ENCODE data around the gene LRRC63. TPM values are rescaled to one million over a fixed set of nuclear protein-coding genes. Genes with fewer than 3 reads are reported as not detected.
A peak's percentile ranks its signal among the peaks of the same experiment; 100 is the strongest.

LRRC63 gene
- total RNA-seq, 5 donors from 2014 or later (not counting 1 experiment from before 2014, with no cell fraction given) = 0.43 to 0.82 (median 0.54) TPM

DNA sequence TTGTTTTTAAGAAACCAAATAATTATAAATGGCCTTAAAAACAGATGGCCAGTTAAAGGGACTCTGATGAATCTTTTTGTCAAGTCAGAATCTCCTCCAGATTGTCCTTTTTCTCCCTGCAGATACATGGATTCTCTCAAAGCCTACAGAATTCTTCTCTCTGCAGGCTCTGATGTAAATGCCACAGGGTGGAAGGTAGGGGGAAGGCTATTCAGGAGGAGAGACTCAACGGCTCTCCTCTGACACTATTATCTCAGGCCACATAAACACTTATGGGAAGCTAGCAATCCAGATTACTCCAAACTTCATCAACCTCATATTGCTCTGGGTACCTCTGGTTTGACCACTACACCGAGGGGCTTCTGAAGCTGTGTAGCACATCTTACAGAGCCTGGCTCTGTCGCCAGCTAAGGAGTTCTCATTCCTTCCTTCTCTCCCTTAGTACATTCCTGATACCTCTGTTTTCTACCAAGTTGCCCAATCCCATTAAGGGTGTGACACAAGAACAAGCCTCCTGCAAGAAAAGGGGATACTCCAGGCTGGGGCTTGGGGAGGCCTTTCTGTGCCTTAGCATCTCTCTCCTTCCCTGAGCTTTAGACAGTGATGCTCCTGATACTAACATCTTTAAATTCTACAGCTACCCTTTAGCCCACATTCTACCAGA, 44.6 kb upstream of the LRRC63 start:
- no peaks in the 10 kb centered on the region for H3K9me3 ChIP-seq
- 14% methylated on average over 2 of the region's 3 CpGs for WGBS (ENCODE audit: insufficient coverage)
- CTCF ChIA-PET = interaction anchor here (0.5 to 2.7 kb wide), 10 partner anchors 9 to 1799 kb away, joined by 3 to 16 read pairs (median 4); no protein-coding TSS in a partner anchor
- H3K9me3 Mint-ChIP-seq = no peaks in the 10 kb centered on the region
- H3K4me1 Mint-ChIP-seq = peaks cover 82 to 89% (median 86%) of the 10 kb centered on the region in 3 donors
- H3K36me3 ChIP-seq (ENCODE audit: control insufficient read depth in 2 of 2, extremely low read depth in 1 of 2, insufficient read depth in 1 of 2, low read length in 1 of 2) = peaks cover 4 to 20% of the 10 kb centered on the region in 2 donors
- H3K4me3 Mint-ChIP-seq = peak overlapping the region; percentile 50 to 90 (median 59)
- no peak for ATAC-seq (replicated peaks in 1 of 4)
- H3K4me3 ChIP-seq (ENCODE audit: control insufficient read depth in 1 of 2, extremely low read depth in 1 of 2, low read length in 1 of 2) = no peak overlapping the region
- peak overlapping the region; percentile 83 for H3K27ac ChIP-seq (ENCODE audit: low read length)
- DNase-seq = no peak
- no peaks in the 10 kb centered on the region for H3K27me3 ChIP-seq (replicated peaks in 1 of 2; ENCODE audit: control insufficient read depth in 2 of 2, extremely low read depth in 1 of 2, insufficient read depth in 2 of 2, low read length in 1 of 2)
- no peaks in the 10 kb centered on the region for H3K27me3 Mint-ChIP-seq
- H3K36me3 Mint-ChIP-seq = peaks cover 12% of the 10 kb centered on the region
- H3K27ac Mint-ChIP-seq = peak overlapping the region; percentile 85 to 93
- POLR2A ChIA-PET = interaction anchor here (0.6 to 2.7 kb wide), 5 partner anchors 10 to 124 kb away, joined by 3 to 9 read pairs (median 3); partner anchors contain the start of gene LCP1 (in 1 of the 2)
- H3K4me1 ChIP-seq (ENCODE audit: control insufficient read depth in 1 of 2, extremely low read depth in 1 of 2, insufficient read depth in 2 of 2, low read length in 2 of 2) = peaks cover 68 to 72% of the 10 kb centered on the region in 2 experiments

DNA sequence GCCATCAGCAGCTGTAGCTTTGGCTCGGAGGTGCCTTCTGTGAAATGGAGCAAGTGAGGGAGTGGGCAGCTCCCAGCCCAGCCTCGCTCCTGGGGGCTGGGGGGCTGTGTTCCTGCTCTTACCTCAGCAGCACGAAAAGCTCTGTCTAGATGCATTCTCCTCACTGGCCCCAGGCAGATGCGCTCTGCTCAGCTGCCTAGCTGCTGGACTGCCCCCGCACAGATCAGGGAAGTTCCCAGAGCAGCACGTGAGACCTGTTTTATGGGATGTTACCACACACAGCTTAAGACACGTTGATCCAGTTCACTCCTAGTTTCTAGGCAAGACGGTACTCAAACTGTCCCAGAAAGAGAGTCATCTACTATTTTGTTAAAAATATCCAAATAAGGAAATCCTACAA, 43.4 kb upstream of the LRRC63 start:
- H3K36me3 Mint-ChIP-seq = peaks cover 16% of the 10 kb centered on the region
- peak in 17 of 35 experiments; percentile 24 to 80 (median 35) for DNase-seq
- peak overlapping the region; percentile 83 for H3K27ac ChIP-seq (ENCODE audit: low read length)
- H3K9me3 Mint-ChIP-seq = no peaks in the 10 kb centered on the region
- peak overlapping the region; percentile 59 to 90 (median 64) for H3K4me3 Mint-ChIP-seq
- no peaks in the 10 kb centered on the region for H3K9me3 ChIP-seq
- no peaks in the 10 kb centered on the region for H3K27me3 Mint-ChIP-seq
- peaks cover 94 to 96% (median 95%) of the 10 kb centered on the region in 3 donors for H3K4me1 Mint-ChIP-seq
- peak in 3 of 4 experiments; percentile 5 to 58 (median 11) for ATAC-seq (replicated peaks in 1 of 4)
- H3K27me3 ChIP-seq (replicated peaks in 1 of 2; ENCODE audit: control insufficient read depth in 2 of 2, extremely low read depth in 1 of 2, insufficient read depth in 2 of 2, low read length in 1 of 2) = no peaks in the 10 kb centered on the region
- peak overlapping the region; percentile 85 to 93 for H3K27ac Mint-ChIP-seq
- H3K4me3 ChIP-seq (ENCODE audit: control insufficient read depth in 1 of 2, extremely low read depth in 1 of 2, low read length in 1 of 2) = peak overlapping the region; percentile 11 to 24
- ChIA-PET POLR2A (interaction anchor here (0.6 to 2.7 kb wide), 7 partner anchors 8 to 634 kb away, joined by 3 to 9 read pairs (median 3); partner anchors contain the start of gene LCP1 (in 2 of the 2)), CTCF (interaction anchor here in 1 of 2 donors (0.6 to 3.7 kb wide), 7 partner anchors 8 to 153 kb away, joined by 3 to 34 read pairs (median 7); no protein-coding TSS in a partner anchor)
- peaks cover 4 to 20% of the 10 kb centered on the region in 2 donors for H3K36me3 ChIP-seq (ENCODE audit: control insufficient read depth in 2 of 2, extremely low read depth in 1 of 2, insufficient read depth in 1 of 2, low read length in 1 of 2)
- 14% methylated on average over 6 of the region's 8 CpGs for WGBS (ENCODE audit: insufficient coverage)
- peaks cover 76 to 79% of the 10 kb centered on the region in 2 experiments for H3K4me1 ChIP-seq (ENCODE audit: control insufficient read depth in 1 of 2, extremely low read depth in 1 of 2, insufficient read depth in 2 of 2, low read length in 2 of 2)

DNA sequence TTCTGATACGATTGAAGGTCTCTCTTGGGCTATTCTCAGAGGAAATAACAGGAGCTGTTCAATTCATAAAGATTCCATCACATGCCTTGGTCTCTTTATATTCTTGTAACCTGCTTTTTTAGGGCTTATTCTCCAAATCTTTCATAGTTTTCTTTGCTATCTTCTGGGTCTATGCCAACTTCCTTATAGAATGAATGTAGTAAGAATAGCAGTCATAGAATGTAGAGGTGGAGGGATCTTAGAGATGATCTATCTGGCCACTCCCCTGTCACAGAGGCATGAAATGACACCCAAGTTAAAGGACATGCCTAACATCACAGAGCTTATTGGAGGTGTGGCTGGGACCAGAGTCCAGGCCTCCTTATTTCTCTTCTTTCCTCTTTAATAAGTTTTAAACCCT, 42.9 kb upstream of the LRRC63 start:
- peak overlapping the region; percentile 85 to 93 for H3K27ac Mint-ChIP-seq
- 0% methylated on average over 1 of the region's 1 CpG for WGBS (ENCODE audit: insufficient coverage)
- H3K36me3 ChIP-seq (ENCODE audit: control insufficient read depth in 2 of 2, extremely low read depth in 1 of 2, insufficient read depth in 1 of 2, low read length in 1 of 2) = peaks cover 4 to 22% of the 10 kb centered on the region in 2 donors
- H3K9me3 ChIP-seq = no peaks in the 10 kb centered on the region
- ChIA-PET POLR2A (interaction anchor here (0.7 to 2.7 kb wide), 5 partner anchors 9 to 633 kb away, joined by 3 to 9 read pairs (median 3); partner anchors contain the start of gene LCP1 (in 2 of the 2)), CTCF (interaction anchor here in 1 of 2 donors (0.9 to 3.7 kb wide), 7 partner anchors 8 to 153 kb away, joined by 3 to 34 read pairs (median 7); partner anchors contain the start of gene LCP1)
- no peak for DNase-seq
- no peaks in the 10 kb centered on the region for H3K9me3 Mint-ChIP-seq
- peaks cover 78 to 84% of the 10 kb centered on the region in 2 experiments for H3K4me1 ChIP-seq (ENCODE audit: control insufficient read depth in 1 of 2, extremely low read depth in 1 of 2, insufficient read depth in 2 of 2, low read length in 2 of 2)
- H3K27me3 Mint-ChIP-seq = no peaks in the 10 kb centered on the region
- H3K27me3 ChIP-seq (replicated peaks in 1 of 2; ENCODE audit: control insufficient read depth in 2 of 2, extremely low read depth in 1 of 2, insufficient read depth in 2 of 2, low read length in 1 of 2) = no peaks in the 10 kb centered on the region
- H3K4me1 Mint-ChIP-seq = peaks cover 97 to 98% (median 98%) of the 10 kb centered on the region in 3 donors
- H3K4me3 Mint-ChIP-seq = peak overlapping the region; percentile 59 to 90 (median 64)
- H3K36me3 Mint-ChIP-seq = peaks cover 19% of the 10 kb centered on the region
- peak overlapping the region; percentile 83 for H3K27ac ChIP-seq (ENCODE audit: low read length)
- peak overlapping the region in 1 of 2 donors; percentile 24 for H3K4me3 ChIP-seq (ENCODE audit: control insufficient read depth in 1 of 2, extremely low read depth in 1 of 2, low read length in 1 of 2)
- ATAC-seq (replicated peaks in 1 of 4) = peak in 1 of 4 experiments; percentile 2

DNA sequence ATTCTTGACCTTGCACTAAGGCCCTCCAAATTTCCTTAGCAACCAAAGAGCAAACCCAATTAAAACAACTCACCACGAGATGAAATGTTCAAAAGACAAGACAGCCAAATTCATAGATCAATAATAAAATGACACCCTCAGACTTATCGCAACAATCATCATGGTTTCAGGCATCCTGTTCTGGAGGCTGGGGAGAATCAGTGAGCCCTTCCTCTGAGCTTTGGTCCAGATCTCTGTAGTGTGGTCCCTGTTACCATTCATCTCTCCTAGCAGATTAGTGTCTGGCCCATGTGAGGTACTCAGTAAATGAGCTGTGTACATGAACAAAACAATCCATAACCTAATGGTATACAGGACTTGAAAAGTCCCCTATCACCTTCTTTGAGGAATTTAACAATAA, 42.0 kb upstream of the LRRC63 start:
- 10% methylated on average over 2 of the region's 2 CpGs for WGBS (ENCODE audit: insufficient coverage)
- DNase-seq (peak in 1 of 35 experiments; percentile 47), ATAC-seq (replicated peaks in 1 of 4) (no peak)
- H3K27ac Mint-ChIP-seq = peak overlapping the region; percentile 85 to 93
- H3K4me1 ChIP-seq (ENCODE audit: control insufficient read depth in 1 of 2, extremely low read depth in 1 of 2, insufficient read depth in 2 of 2, low read length in 2 of 2) = peaks cover 82 to 90% of the 10 kb centered on the region in 2 experiments
- H3K36me3 ChIP-seq (ENCODE audit: control insufficient read depth in 2 of 2, extremely low read depth in 1 of 2, insufficient read depth in 1 of 2, low read length in 1 of 2) = peaks cover 4 to 22% of the 10 kb centered on the region in 2 donors
- peak overlapping the region in 1 of 2 donors; percentile 27 for H3K4me3 ChIP-seq (ENCODE audit: control insufficient read depth in 1 of 2, extremely low read depth in 1 of 2, low read length in 1 of 2)
- peaks cover 13% of the 10 kb centered on the region for H3K36me3 Mint-ChIP-seq
- H3K27ac ChIP-seq (ENCODE audit: low read length) = peak overlapping the region; percentile 83
- ChIA-PET CTCF (interaction anchor here (1.1 to 3.7 kb wide), 4 partner anchors 9 to 12 kb away, joined by 3 to 34 read pairs (median 11); partner anchors contain the start of gene LCP1 (in 1 of the 2)), POLR2A (interaction anchor here (0.5 to 1.6 kb wide), 5 partner anchors 9 to 150 kb away, joined by 4 to 11 read pairs (median 9); no protein-coding TSS in a partner anchor)
- peaks cover 97 to 98% (median 98%) of the 10 kb centered on the region in 3 donors for H3K4me1 Mint-ChIP-seq
- H3K27me3 ChIP-seq (replicated peaks in 1 of 2; ENCODE audit: control insufficient read depth in 2 of 2, extremely low read depth in 1 of 2, insufficient read depth in 2 of 2, low read length in 1 of 2) = no peaks in the 10 kb centered on the region
- no peaks in the 10 kb centered on the region for H3K27me3 Mint-ChIP-seq
- H3K9me3 Mint-ChIP-seq = no peaks in the 10 kb centered on the region
- peak overlapping the region; percentile 59 to 90 (median 78) for H3K4me3 Mint-ChIP-seq
- H3K9me3 ChIP-seq = no peaks in the 10 kb centered on the region

DNA sequence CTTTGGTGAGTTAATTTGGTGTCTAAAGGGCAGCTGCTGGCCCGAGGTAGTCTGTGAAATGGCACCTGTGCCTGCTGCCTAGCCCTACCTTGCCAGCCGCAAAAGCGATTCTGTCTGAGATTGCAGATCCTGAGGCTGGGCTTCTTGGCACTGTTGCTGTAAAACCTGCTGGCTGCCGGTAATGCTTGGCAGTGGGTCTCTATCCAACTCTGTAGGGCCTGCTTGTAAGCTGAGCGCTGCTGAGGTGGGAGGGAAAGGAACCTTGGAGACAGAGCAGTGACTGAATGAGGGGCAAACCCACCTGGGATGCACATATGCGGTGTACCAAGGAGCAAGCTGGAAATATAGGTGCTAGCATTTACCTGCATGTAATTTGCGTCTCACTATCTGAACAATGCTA, 41.5 kb upstream of the LRRC63 start:
- H3K27ac ChIP-seq (ENCODE audit: low read length) = peak overlapping the region; percentile 83
- Mint-ChIP-seq H3K27ac (peak overlapping the region; percentile 85 to 93), H3K27me3 (no peaks in the 10 kb centered on the region), H3K4me1 (peaks cover 99 to 100% (median 100%) of the 10 kb centered on the region in 3 donors), H3K36me3 (peaks cover 12% of the 10 kb centered on the region), H3K9me3 (no peaks in the 10 kb centered on the region), H3K4me3 (peak overlapping the region; percentile 59 to 90 (median 78))
- peaks cover 4 to 19% of the 10 kb centered on the region in 2 donors for H3K36me3 ChIP-seq (ENCODE audit: control insufficient read depth in 2 of 2, extremely low read depth in 1 of 2, insufficient read depth in 1 of 2, low read length in 1 of 2)
- no peaks in the 10 kb centered on the region for H3K9me3 ChIP-seq
- CTCF ChIA-PET = interaction anchor here (1.0 to 3.7 kb wide), 6 partner anchors 9 to 151 kb away, joined by 3 to 34 read pairs (median 4); partner anchors contain the start of gene LCP1 (in 1 of the 2)
- H3K27me3 ChIP-seq (replicated peaks in 1 of 2; ENCODE audit: control insufficient read depth in 2 of 2, extremely low read depth in 1 of 2, insufficient read depth in 2 of 2, low read length in 1 of 2) = no peaks in the 10 kb centered on the region
- WGBS (ENCODE audit: insufficient coverage) = 11% methylated on average over 6 of the region's 7 CpGs
- peak overlapping the region; percentile 27 to 35 for H3K4me3 ChIP-seq (ENCODE audit: control insufficient read depth in 1 of 2, extremely low read depth in 1 of 2, low read length in 1 of 2)
- ATAC-seq (replicated peaks in 1 of 4) = peak in 2 of 4 experiments; percentile 3
- POLR2A ChIA-PET = interaction anchor here (0.5 to 2.6 kb wide), 7 partner anchors 8 to 54 kb away, joined by 4 to 26 read pairs (median 9); partner anchors contain the start of gene LCP1 (in 1 of the 2)
- peak in 3 of 35 experiments; percentile 14 to 48 (median 18) for DNase-seq
- peaks cover 82 to 95% of the 10 kb centered on the region in 2 experiments for H3K4me1 ChIP-seq (ENCODE audit: control insufficient read depth in 1 of 2, extremely low read depth in 1 of 2, insufficient read depth in 2 of 2, low read length in 2 of 2)

Measured in T-cell (primary cell).